IPS-18a (cell line): ENCODE data around the gene MIEF2.
"Not testable (repeated sequence)": the region's sequence is repeated elsewhere in the genome, so short reads cannot be mapped to it uniquely, and the experiment has no call there.

Experiments
- H3K27ac ChIP-seq: one replicate; pipeline ENCODE4 v1.5.1; 2013; ENCODE audit warnings: low read length
- H3K27me3 ChIP-seq: one replicate; pipeline ENCODE4 v1.6.1; 2013; ENCODE audit warnings: mild to moderate bottlenecking, low read length; ENCODE audit not compliant: control insufficient read depth, insufficient read depth
- H3K36me3 ChIP-seq: one replicate; pipeline ENCODE4 v1.6.1; 2013; ENCODE audit warnings: low read depth, low read length; ENCODE audit not compliant: control insufficient read depth
- H3K4me1 ChIP-seq: one replicate; pipeline ENCODE4 v1.6.1; 2013; ENCODE audit warnings: low read depth, low read length; ENCODE audit not compliant: control insufficient read depth
- H3K4me3 ChIP-seq: one replicate; pipeline ENCODE4 v1.5.1; 2013; ENCODE audit warnings: low read length
- H3K9ac ChIP-seq: one replicate; pipeline ENCODE4 v1.6.1; 2013; ENCODE audit warnings: mild to moderate bottlenecking, low read length, moderate library complexity
- H3K9me3 ChIP-seq: one replicate; pipeline ENCODE4 v1.6.1; 2013; ENCODE audit warnings: low read depth, low read length; ENCODE audit not compliant: control insufficient read depth

Gene MIEF2

DNA sequence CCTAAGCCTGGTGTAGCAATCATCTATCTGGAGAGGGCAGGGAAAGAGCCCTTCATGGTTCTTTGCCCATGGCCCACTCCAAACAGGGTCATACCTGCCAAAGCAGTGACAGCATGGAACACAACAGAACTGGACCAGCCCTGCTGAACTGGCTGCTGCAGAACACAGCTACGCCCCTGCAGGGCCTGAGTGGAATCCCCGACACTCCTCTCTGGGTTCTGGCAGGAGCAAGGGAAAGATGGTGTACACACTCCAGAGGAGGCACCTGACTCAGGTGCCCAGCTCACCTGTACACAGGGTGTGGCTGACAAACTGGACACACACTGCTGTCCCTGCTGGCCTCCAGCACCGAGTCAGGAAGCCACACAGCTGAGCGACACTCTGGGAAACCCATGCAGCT, 19.8 kb downstream of the MIEF2 start:
- Histone ChIP-seq H3K9ac (no peak overlapping the region), H3K4me3 (no peak overlapping the region), H3K27me3 (no peaks in the 10 kb centered on the region), H3K9me3 (no peaks in the 10 kb centered on the region), H3K4me1 (no peaks in the 10 kb centered on the region), H3K27ac (no peak overlapping the region), H3K36me3 (peaks cover 77% of the 10 kb centered on the region)

DNA sequence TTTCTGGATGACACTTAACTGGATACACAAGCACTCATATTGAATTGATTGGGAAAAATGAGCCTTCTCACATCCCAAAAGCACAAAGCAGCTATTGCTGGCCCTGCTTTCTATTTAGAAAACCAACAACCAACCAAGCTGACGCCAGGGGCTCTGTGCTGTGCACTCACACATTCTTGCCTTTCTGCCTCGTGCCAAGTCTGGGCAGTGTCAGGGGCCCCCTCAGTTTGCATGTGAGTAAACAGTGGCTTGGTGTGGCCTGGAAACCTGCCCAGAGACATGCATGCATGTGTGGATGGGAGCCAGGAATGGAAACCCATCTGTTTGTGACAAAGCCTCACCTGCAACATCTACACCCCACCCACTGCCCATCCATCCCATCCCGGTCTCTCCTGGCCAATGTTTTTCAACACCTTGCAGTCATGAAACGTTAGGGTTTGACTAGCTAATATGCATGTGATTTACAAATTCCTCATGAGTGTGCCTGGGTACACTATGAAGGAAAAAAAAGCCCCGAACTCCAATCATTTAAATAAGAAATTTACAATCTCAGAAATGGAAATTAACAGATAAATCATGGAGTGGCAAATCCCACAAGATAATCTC, 20.4 kb downstream of the MIEF2 start:
- Histone ChIP-seq H3K27ac (no peak overlapping the region), H3K36me3 (peaks cover 82% of the 10 kb centered on the region), H3K4me3 (no peak overlapping the region), H3K4me1 (no peaks in the 10 kb centered on the region), H3K27me3 (no peaks in the 10 kb centered on the region), H3K9me3 (no peaks in the 10 kb centered on the region), H3K9ac (no peak overlapping the region)

- Histone ChIP-seq H3K36me3 (peaks cover 78% of the 10 kb centered on the region), H3K4me3 (no peak overlapping the region)
These were observed 21.3 kb downstream of the MIEF2 start for GRCh38 chr17:18281788-18282187.

DNA sequence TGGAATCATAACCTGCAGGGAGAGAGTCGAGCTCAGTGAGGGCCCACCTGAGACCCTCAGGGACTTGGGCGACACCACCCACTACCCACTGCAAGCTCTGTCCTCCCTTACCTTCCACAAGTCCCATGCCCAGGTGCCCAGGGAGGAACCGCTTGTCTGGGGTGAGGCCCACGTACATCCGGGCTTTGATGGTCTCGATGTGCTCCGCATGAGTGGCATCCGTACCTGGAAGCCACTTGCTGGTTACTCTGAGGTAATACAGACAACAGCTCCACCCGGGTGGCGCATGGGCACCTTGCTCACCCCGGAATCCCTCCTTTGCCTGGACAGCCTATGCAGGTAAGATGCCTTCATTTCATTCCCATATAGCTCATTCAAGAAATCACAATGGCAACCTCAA, 24.8 kb downstream of the MIEF2 start:
- no peak overlapping the region for H3K9ac ChIP-seq
- H3K36me3 ChIP-seq, result peaks cover 73% of the 10 kb centered on the region

More at GRCh38 chr17:18281788-18282187, 21.3 kb downstream of the MIEF2 start:
- Histone ChIP-seq H3K27me3 (no peaks in the 10 kb centered on the region), H3K9ac (no peak overlapping the region), H3K4me1 (no peaks in the 10 kb centered on the region), H3K9me3 (no peaks in the 10 kb centered on the region), H3K27ac (no peak overlapping the region)

DNA sequence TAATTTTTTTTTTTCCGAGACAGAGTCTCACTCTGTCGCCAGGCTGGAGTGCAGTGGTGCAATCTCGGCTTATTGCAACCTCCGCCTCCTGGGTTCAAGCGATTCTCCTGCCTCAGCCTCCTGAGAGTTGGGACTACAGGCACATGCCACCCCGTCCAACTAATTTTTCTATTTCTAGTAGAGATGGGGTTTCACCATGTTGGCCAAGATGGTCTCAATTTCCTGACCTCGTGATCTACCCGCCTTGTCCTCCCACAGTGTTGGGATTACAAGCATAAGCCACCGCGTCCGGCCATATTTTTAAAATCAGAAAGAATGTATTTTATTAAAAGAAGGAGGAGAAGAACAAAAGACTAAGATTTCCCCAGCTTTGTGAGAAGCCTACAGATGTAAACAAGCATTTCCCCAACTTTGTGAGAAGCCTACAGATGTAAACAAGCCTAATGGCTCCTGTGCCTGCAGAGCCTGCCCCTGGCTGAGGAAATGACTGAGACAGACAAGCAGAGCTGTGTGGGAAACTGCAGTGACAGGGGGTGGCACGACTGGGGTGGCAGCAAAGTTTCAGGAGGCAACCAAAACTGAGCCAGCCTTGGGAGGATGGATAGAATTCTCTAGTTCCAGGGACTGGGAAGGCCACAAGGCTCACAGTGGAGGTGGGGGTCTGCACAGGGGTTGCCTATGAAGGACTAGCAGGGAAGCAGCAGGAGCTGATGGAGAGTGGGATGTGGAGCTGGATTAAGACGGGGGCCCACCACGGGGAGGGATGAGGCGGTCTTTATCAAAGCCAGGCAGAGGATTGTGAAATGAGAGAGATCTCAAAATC, 31.5 kb downstream of the MIEF2 start:
- Histone ChIP-seq H3K27ac (no peak overlapping the region), H3K4me1 (no peaks in the 10 kb centered on the region), H3K9me3 (no peaks in the 10 kb centered on the region), H3K9ac (no peak overlapping the region), H3K36me3 (peaks cover 54% of the 10 kb centered on the region), H3K4me3 (no peak overlapping the region), H3K27me3 (no peaks in the 10 kb centered on the region)

More for the DNA sequence above, 24.8 kb downstream of the MIEF2 start:
- Histone ChIP-seq H3K27me3 (no peaks in the 10 kb centered on the region), H3K4me1 (no peaks in the 10 kb centered on the region), H3K9me3 (no peaks in the 10 kb centered on the region), H3K4me3 (no peak overlapping the region), H3K27ac (no peak overlapping the region)

GRCh38 chr17:18298061-18298460, 37.6 kb downstream of the MIEF2 start:
- not testable (repeated sequence) for H3K4me1 ChIP-seq, H3K27ac ChIP-seq, H3K9me3 ChIP-seq, H3K4me3 ChIP-seq, H3K9ac ChIP-seq, H3K27me3 ChIP-seq
- H3K36me3 ChIP-seq, result peaks cover 49% of the 10 kb centered on the region

- Histone ChIP-seq H3K27ac (no peak overlapping the region), H3K9ac (no peak overlapping the region), H3K4me1 (no peaks in the 10 kb centered on the region), H3K36me3 (peaks cover 64% of the 10 kb centered on the region), H3K27me3 (no peaks in the 10 kb centered on the region), H3K9me3 (no peaks in the 10 kb centered on the region), H3K4me3 (no peak overlapping the region)
These were observed 40.4 kb downstream of the MIEF2 start for GRCh38 chr17:18300725-18301480.

- H3K9me3 ChIP-seq, H3K27me3 ChIP-seq, H3K4me1 ChIP-seq, H3K9ac ChIP-seq, H3K27ac ChIP-seq, H3K4me3 ChIP-seq: not testable (repeated sequence)
- H3K36me3 ChIP-seq, result peaks cover 81% of the 10 kb centered on the region
These were observed 42.7 kb downstream of the MIEF2 start for GRCh38 chr17:18303206-18303605.

- Histone ChIP-seq H3K27ac (no peak overlapping the region), H3K36me3 (peaks cover 59% of the 10 kb centered on the region), H3K4me3 (no peak overlapping the region), H3K27me3 (no peaks in the 10 kb centered on the region), H3K9ac (no peak overlapping the region), H3K4me1 (peaks cover 6% of the 10 kb centered on the region), H3K9me3 (no peaks in the 10 kb centered on the region)
These were observed 48.7 kb downstream of the MIEF2 start for GRCh38 chr17:18309202-18309601.

DNA sequence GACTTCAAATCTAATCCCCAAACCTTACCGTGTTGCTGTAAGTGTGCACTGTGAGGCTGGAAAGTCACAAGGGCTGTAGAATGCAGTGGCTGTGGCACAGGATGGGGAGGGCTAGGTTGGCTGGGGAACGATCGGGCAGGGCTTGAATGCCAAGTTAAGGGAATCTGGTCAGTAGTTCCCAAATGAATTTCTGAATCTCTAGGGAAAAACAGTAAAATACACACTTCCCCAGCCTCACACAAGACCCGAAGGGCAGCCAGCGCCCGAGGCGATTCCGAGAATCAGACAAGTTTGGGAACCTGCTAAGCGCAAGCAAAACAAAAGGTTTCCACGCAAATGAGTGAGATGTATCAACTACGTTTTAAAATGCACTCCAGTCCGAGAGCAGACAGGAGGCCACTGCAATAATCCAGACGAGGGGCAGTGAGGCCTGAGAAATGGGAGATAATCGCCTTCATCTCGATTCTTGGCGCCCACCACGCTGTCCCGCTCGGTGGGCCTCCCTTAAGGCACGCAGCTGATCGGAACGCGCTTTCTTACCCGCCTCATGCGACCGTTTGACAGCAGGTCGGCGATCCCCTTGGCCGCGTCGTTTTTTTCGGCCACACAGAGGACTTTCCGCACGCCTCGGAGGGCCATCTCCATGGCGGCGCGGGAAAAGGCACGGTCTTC, 53.7 kb downstream of the MIEF2 start:
- Histone ChIP-seq H3K4me3 (peak overlapping the region; percentile 93), H3K27me3 (no peaks in the 10 kb centered on the region), H3K9ac (peak overlapping the region; percentile 86), H3K36me3 (peaks cover 18% of the 10 kb centered on the region), H3K27ac (no peak overlapping the region), H3K4me1 (peaks cover 6% of the 10 kb centered on the region), H3K9me3 (no peaks in the 10 kb centered on the region)
